Thoracic aorta endothelial cell (primary cell): ENCODE data around the gene GNG7. TPM values are rescaled to one million over a fixed set of nuclear protein-coding genes. Genes with fewer than 3 reads are reported as not detected.

ENCODE experiments used
- small RNA-seq: library from RNA; depleted of rRNA; stranded (forward); fragments of <200 nt; gene quantifications from one replicate; pipeline ENCODE3, GENCODE V24; 2012
- total RNA-seq: library from RNA; depleted of rRNA; stranded (reverse); fragments of >200 nt; gene quantifications from 2 replicates; pipeline ENCODE4 v1.2.3, GENCODE V29; 2012

The GNG7 gene
- total RNA-seq, result 0.22 and 0.27 TPM in 2 replicates

DNA sequence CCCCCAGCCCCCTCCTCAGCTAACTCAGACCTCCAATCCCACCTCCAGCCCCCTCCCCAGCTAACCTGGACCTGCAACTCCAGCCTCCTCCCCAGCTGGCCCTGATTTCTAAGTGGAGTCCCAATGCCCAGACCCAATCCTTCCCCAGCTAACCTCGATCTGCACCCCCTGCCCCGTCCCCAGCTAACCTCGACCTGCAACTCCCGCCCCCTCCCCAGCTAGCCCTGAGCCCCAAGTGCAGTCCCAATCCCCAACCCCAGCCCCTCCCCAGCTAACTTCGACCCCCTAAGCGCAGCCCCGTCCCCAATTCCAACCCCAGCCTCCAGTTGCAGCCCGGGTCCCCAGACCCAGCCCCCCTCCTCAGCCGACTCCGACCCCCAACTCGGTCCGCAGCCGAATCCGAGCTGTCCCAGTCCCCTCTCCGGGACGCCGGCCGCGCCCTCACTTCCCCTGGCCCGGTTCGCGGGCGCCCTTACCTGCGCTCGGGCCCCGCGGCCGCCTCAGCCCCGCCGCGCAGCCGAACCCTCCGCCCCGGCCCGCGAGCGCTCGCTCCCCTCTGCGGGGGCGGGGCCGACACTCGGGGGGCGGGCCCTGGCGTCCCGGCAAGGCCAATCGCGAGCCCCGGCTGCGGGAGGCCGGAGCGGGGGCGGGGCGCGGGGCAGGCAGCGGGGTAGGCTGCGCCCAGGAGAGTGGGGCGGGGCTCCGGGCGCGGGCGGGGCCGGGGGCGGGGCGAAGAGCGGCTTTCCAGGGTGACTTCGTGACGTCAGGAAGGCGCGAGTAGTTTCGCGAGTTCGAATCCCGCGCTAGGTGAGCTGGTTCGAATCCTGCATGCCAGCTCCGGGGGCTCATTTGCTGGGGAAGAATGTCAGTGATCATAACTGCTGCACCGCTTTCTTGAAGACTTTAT, at the start of gene GNG7:
Gene GNG7, minus strand, starts transcription at position 525 of the 907 bp plus-strand sequence. CDS start 182,006 bp downstream, outside the sequence.

GRCh38 chr19:2739602-2740313, 37.3 kb upstream of the GNG7 start, which contains the start of gene SLC39A3:
TSS of gene SLC39A3 (minus strand) at chr19:2740017. CDS start at chr19:2737257, 2,760 bp downstream.

DNA sequence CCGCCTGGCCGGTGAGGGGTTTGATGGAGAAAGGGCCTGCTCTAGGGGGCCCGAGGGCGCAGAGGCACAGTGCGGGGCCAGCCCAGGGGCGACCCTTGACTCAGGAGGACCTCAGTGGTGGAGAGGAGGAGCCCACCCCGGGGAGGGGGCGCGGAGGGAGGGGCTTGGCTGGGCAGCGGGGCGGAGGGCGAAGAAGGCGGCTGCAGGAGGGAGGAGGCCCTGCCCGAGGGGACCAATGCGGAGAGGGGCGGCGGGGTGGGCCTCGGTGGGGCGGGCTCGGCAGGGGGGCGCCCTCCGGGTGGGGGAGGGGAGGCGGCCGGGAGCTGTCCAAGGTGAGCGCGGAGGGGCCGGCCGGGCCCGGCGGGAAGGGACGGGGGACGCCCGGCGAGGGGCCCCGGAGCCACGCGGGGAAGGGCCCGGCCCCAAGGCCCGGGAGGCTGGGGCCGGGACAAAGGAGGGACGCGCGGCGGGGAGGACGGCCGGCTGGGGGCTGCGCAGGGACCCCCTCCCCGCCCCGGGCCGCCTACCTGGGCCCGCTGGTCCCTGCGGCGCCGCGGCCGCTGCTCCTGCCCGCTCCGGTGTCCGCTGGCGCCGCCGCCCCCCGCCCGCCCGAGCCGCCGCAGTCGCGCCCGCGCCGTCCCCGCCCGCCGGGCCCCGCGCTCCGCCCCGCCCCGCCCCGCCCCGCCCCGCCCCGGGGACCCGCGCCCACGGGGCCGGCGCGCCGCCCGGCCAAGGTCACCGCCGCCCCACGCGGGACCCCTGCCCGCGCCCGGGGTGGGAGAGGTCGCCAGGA, 18.5 kb upstream of the GNG7 start, which contains the start of gene DIRAS1:
Gene DIRAS1, minus strand, starts transcription at position 596 of the 793 bp plus-strand sequence. CDS start 3,566 bp downstream, outside the sequence.

DNA sequence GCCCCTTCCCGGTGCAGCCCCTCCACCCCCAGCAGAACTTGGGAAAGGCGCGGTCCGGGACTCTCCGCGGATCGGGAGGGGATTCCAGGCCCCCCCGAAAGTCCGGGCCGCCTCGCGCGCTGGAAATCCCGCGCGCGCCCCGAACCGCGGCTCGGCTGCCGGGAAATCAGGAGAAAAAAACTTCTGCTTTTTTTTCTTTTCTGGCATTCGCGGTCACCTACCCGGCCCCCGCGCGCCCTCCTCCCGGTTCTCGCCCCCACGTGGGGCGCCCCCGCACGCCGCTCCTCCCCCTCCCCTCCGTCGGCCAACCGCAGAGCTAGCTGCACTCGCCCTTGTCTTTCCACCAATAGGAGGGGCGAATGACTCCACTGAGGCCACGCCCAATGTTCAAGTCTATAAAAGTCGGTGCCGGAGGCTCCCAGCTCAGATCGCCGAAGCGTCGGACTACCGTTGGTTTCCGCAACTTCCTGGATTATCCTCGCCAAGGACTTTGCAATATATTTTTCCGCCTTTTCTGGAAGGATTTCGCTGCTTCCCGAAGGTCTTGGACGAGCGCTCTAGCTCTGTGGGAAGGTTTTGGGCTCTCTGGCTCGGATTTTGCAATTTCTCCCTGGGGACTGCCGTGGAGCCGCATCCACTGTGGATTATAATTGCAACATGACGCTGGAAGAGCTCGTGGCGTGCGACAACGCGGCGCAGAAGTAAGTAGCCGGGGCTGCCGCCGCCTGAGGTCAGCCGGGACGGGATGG, 226.6 kb downstream of the GNG7 start, which contains the start of gene GADD45B:
Gene GADD45B, plus strand, starts transcription at position 426 of the 749 bp plus-strand sequence. Its CDS starts 232 bp downstream, at position 658.

Small RNA genes lying within 50 kb of the gene (small RNA-seq; reads per million reads assigned to genes)
- gene MIR7850 (not detected), gene RN7SL121P (not detected), gene RNU6-993P (not detected)

Other genes with a start within 250 kb of the GNG7 start
- 91.1 and 128 TPM in 2 replicates for gene LMNB2, start 245.7 kb downstream of the GNG7 start, total RNA-seq
- gene GADD45B, start 226.6 kb downstream of the GNG7 start, total RNA-seq, result 24.0 and 53.3 TPM in 2 replicates
- gene DIRAS1, start 18.7 kb upstream of the GNG7 start, total RNA-seq, result 0.13 and 0.14 TPM in 2 replicates
- gene SLC39A3, start 37.3 kb upstream of the GNG7 start, total RNA-seq, result 18.9 and 24.3 TPM in 2 replicates
- gene SGTA, start 80.6 kb upstream of the GNG7 start, total RNA-seq, result 68.1 and 68.2 TPM in 2 replicates
- gene THOP1, start 82.8 kb upstream of the GNG7 start, total RNA-seq, result 110 and 146 TPM in 2 replicates
- 2.0 and 3.5 TPM in 2 replicates for gene ZNF554, start 117.2 kb upstream of the GNG7 start, total RNA-seq
- gene ZNF555, start 138.8 kb upstream of the GNG7 start, total RNA-seq, result 6.0 TPM in 2 replicates
- gene ZNF556, start 164.6 kb upstream of the GNG7 start, total RNA-seq, result not detected in 2 replicates
- 3.9 and 5.6 TPM in 2 replicates for gene ZNF57, start 198.2 kb upstream of the GNG7 start, total RNA-seq
- 5.0 and 5.6 TPM in 2 replicates for gene ZNF77, start 242.3 kb upstream of the GNG7 start, total RNA-seq